ENCODE data around the gene CHCHD5.

GRCh38 chr2:112607680-112608438, 23.4 kb downstream of the CHCHD5 start:
- TF ChIP-seq CTCF (IDR thresholded peaks at IDR 0.05) = no peak
- TF ChIP-seq POLR2A (IDR thresholded peaks at IDR 0.05) = no peak
